H9 (cell line): Measurements from ENCODE around the gene ENOSF1. TPM values are rescaled to one million over a fixed set of nuclear protein-coding genes. Genes with fewer than 3 reads are reported as not detected.
A peak's percentile ranks its signal among the peaks of the same experiment; 100 is the strongest.

Source experiments
- DNase-seq: peaks from one replicate; pipeline ENCODE4 v3.0.0-alpha.2; 2017
- H2AFZ ChIP-seq: one replicate; pipeline ENCODE4 v1.6.1; 2013; ENCODE audit warnings: mild to moderate bottlenecking, low read length, control low read depth, moderate library complexity
- H2AK5ac ChIP-seq: 2 replicates; pipeline ENCODE4 v1.6.1; 2013; ENCODE audit warnings: low read length, control low read depth, mixed read lengths; ENCODE audit not compliant: insufficient read length
- H2BK120ac ChIP-seq: one replicate; pipeline ENCODE4 v1.6.1; 2013; ENCODE audit warnings: low read depth, mild to moderate bottlenecking, low read length, control low read depth, inconsistent platforms; ENCODE audit not compliant: poor library complexity, severe bottlenecking
- H2BK12ac ChIP-seq: 2 replicates; pipeline ENCODE4 v1.6.1; 2013; ENCODE audit warnings: low read length, control low read depth, mixed read lengths, low read depth; ENCODE audit not compliant: insufficient read length
- H2BK15ac ChIP-seq: 2 replicates; pipeline ENCODE4 v1.6.1; 2013; ENCODE audit warnings: low read depth, low read length, control low read depth
- H2BK20ac ChIP-seq: one replicate; pipeline ENCODE4 v1.6.1; 2013; ENCODE audit warnings: low read depth, mild to moderate bottlenecking, low read length, control low read depth, inconsistent platforms; ENCODE audit not compliant: poor library complexity, severe bottlenecking
- H2BK5ac ChIP-seq: 2 replicates; pipeline ENCODE4 v1.6.1; 2013; ENCODE audit warnings: low read length, control low read depth, mixed read lengths; ENCODE audit not compliant: insufficient read length
- H3K14ac ChIP-seq: 2 replicates; pipeline ENCODE4 v1.6.1; 2013; ENCODE audit warnings: low read length, control low read depth; ENCODE audit not compliant: insufficient read depth
- H3K18ac ChIP-seq: 2 replicates; pipeline ENCODE4 v1.6.1; 2013; ENCODE audit warnings: low read depth, mild to moderate bottlenecking, mixed read lengths, low read length, control low read depth; ENCODE audit not compliant: insufficient read length
- H3K23ac ChIP-seq: 2 replicates; pipeline ENCODE4 v1.6.1; 2013; ENCODE audit warnings: low read length, control low read depth, mixed read lengths, low read depth; ENCODE audit not compliant: insufficient read length
- H3K23me2 ChIP-seq: 2 replicates; pipeline ENCODE4 v1.6.1; 2013; ENCODE audit warnings: low read depth, mild to moderate bottlenecking, mixed read lengths, low read length, control low read depth; ENCODE audit not compliant: insufficient read length, poor library complexity, severe bottlenecking
- H3K27ac ChIP-seq: 2 replicates; pipeline ENCODE4 v1.5.1; 2013; ENCODE audit warnings: low read length, control low read depth, mixed read lengths, low read depth; ENCODE audit not compliant: insufficient read length
- H3K27me3 ChIP-seq: 2 replicates; pipeline ENCODE4 v1.6.1; 2013; ENCODE audit warnings: low read length, control low read depth, inconsistent platforms; ENCODE audit not compliant: insufficient read depth
- H3K4ac ChIP-seq: 2 replicates; pipeline ENCODE4 v1.6.1; 2013; ENCODE audit warnings: low read depth, mild to moderate bottlenecking, control low read depth, inconsistent platforms, low read length, moderate library complexity
- H3K4me1 ChIP-seq: 2 replicates; pipeline ENCODE4 v1.6.1; 2013; ENCODE audit warnings: low read length, control low read depth, inconsistent platforms; ENCODE audit not compliant: insufficient read depth
- H3K4me2 ChIP-seq: 2 replicates; pipeline ENCODE4 v1.6.1; 2013; ENCODE audit warnings: low read length, control low read depth, mixed read lengths; ENCODE audit not compliant: insufficient read length, insufficient read depth
- H3K56ac ChIP-seq: 2 replicates; pipeline ENCODE4 v1.6.1; 2013; ENCODE audit warnings: low read depth, mild to moderate bottlenecking, mixed read lengths, low read length, control low read depth; ENCODE audit not compliant: insufficient read length
- H3K79me1 ChIP-seq: 2 replicates; pipeline ENCODE4 v1.6.1; 2013; ENCODE audit warnings: low read depth, mild to moderate bottlenecking, moderate library complexity, low read length, control low read depth, inconsistent platforms; ENCODE audit not compliant: insufficient read depth, poor library complexity, severe bottlenecking
- H3K79me2 ChIP-seq: 2 replicates; pipeline ENCODE4 v1.6.1; 2013; ENCODE audit warnings: low read length, control low read depth, inconsistent platforms; ENCODE audit not compliant: insufficient read depth
- H3K9ac ChIP-seq: 2 replicates; pipeline ENCODE4 v1.6.1; 2013; ENCODE audit warnings: low read length, control low read depth, mixed read lengths; ENCODE audit not compliant: insufficient read length; ENCODE audit errors: extremely low read depth
- H3K9me3 ChIP-seq: one replicate; pipeline ENCODE4 v1.6.1; 2013; ENCODE audit warnings: low read depth, low read length, inconsistent platforms; ENCODE audit not compliant: control insufficient read depth
- H3T11ph ChIP-seq: one replicate; pipeline ENCODE4 v1.6.1; 2013; ENCODE audit warnings: mild to moderate bottlenecking, low read length, control low read depth, inconsistent platforms
- H4K20me1 ChIP-seq: one replicate; pipeline ENCODE4 v1.6.1; 2013; ENCODE audit not compliant: control insufficient read depth, insufficient read length, insufficient read depth
- H4K5ac ChIP-seq: 2 replicates; pipeline ENCODE4 v1.6.1; 2013; ENCODE audit warnings: low read depth, mild to moderate bottlenecking, mixed read lengths, low read length, control low read depth; ENCODE audit not compliant: insufficient read length
- H4K8ac ChIP-seq: replicated peaks from 2 replicates; pipeline ENCODE4 v1.6.1; 2013; ENCODE audit warnings: low read length, control low read depth, mixed read lengths, low read depth; ENCODE audit not compliant: insufficient read length
- H4K91ac ChIP-seq: 2 replicates; pipeline ENCODE4 v1.6.1; 2013; ENCODE audit warnings: low read depth, mild to moderate bottlenecking, moderate library complexity, mixed read lengths, low read length, control low read depth; ENCODE audit not compliant: insufficient read length
- H3K27ac Mint-ChIP-seq, 3 experiments: 2 replicates in 2 of 3; 3 replicates in 1 of 3; pipeline ENCODE4 v1.8.0; 2020 to 2021; ENCODE audit warnings: mixed read lengths in 3 of 3, mild to moderate bottlenecking in 1 of 3, moderate library complexity in 1 of 3
- H3K27me3 Mint-ChIP-seq: 2 replicates; pipeline ENCODE4 v1.8.0; 2021; ENCODE audit warnings: low read depth, mild to moderate bottlenecking, moderate library complexity, mixed read lengths
- H3K36me3 Mint-ChIP-seq, 3 experiments: 2 replicates in 2 of 3; 3 replicates in 1 of 3; pipeline ENCODE4 v1.8.0; 2020 to 2021; ENCODE audit warnings: low read depth in 3 of 3, mixed read lengths in 3 of 3; ENCODE audit not compliant: insufficient read depth in 1 of 3
- H3K4me1 Mint-ChIP-seq, 2 experiments: 2 replicates each; pipeline ENCODE4 v1.8.0; 2020; ENCODE audit warnings: mixed read lengths in 2 of 2
- H3K4me3 Mint-ChIP-seq, 2 experiments: 2 replicates in 1 of 2; 3 replicates in 1 of 2; pipeline ENCODE4 v1.8.0; 2020 to 2021; ENCODE audit warnings: mild to moderate bottlenecking in 2 of 2, mixed read lengths in 2 of 2, moderate library complexity in 1 of 2
- H3K9me3 Mint-ChIP-seq, 2 experiments: 2 replicates in 1 of 2; 3 replicates in 1 of 2; pipeline ENCODE4 v1.8.0; 2020; ENCODE audit warnings: mild to moderate bottlenecking in 2 of 2, mixed read lengths in 2 of 2, moderate library complexity in 1 of 2
- whole genome bisulfite sequencing: extraction: QIAGEN DNeasy Blood & Tissue Kit; methylation state at CpG from one replicate; pipeline ENCODE4 v1.1.7; 2013; ENCODE audit warnings: missing lambda C conversion rate, low lambda C conversion rate, mixed read lengths; ENCODE audit not compliant: insufficient read length; ENCODE audit errors: extremely low coverage; 5-methylcytosine and 5-hydroxymethylcytosine counted together
- total RNA-seq: library from RNA; stranded (reverse); gene quantifications from 2 replicates; pipeline ENCODE4 v1.2.1, GENCODE V29; 2021
- TF ChIP-seq, protein P1 (sequence below): fragments of 200-600 bp; sonication (generic); conservative IDR thresholded peaks from 3 replicates; pipeline ENCODE4 v1.8.0; 2021; ENCODE audit warnings: antibody characterized with exemption, mild to moderate bottlenecking

ENOSF1 gene
- total RNA-seq, 1 experiment from 2014 or later = 40.3 TPM

DNA sequence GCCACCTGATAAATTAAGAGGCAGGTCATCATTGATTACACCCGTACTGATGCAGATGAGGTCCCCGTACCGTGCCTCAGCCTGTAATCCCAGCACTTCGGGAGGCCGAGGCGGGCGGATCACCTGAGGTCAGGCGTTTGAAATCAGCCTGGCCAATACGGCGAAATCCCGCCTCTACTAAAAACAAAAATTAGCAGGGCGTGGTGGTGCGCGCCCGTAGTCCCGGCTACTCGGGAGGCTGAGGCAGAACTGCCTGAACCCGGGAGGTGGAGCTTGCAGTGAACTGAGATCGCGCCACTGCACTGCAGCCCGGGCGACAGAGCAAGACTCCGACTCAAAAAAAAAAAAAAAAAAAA lies 683 bp upstream of the ENOSF1 start:
- H2BK20ac ChIP-seq = no peak overlapping the region
- no peak overlapping the region for H4K8ac ChIP-seq
- peak overlapping the region; percentile 42 for H3K4me2 ChIP-seq
- peak; percentile 42 for DNase-seq
- H2AK5ac ChIP-seq = no peak overlapping the region
- H3K27me3 Mint-ChIP-seq = peaks cover 5% of the 10 kb centered on the region
- no peak overlapping the region for H2BK120ac ChIP-seq
- H3K18ac ChIP-seq = no peak overlapping the region
- peak overlapping the region; percentile 78; the same call in 1 of the 2 replicates for H3K14ac ChIP-seq
- no peak overlapping the region for H3K56ac ChIP-seq
- H3K9me3 Mint-ChIP-seq = peaks cover 3 to 7% of the 10 kb centered on the region in 2 experiments; a peak in 3 of 5 replicates
- H2BK15ac ChIP-seq = no peak overlapping the region
- no peaks in the 10 kb centered on the region for H3K79me2 ChIP-seq
- H3K4me1 Mint-ChIP-seq = peaks cover 6 to 7% of the 10 kb centered on the region in 2 experiments
- H3K4me1 ChIP-seq = 0 out of 2 replicates have a peak, but pooled peaks cover 2% of the 10 kb centered on the region
- no peaks in the 10 kb centered on the region for H3K9me3 ChIP-seq
- H3K4ac ChIP-seq = no peak overlapping the region
- H3K23ac ChIP-seq = no peak overlapping the region
- no CpG with 5 or more reads among the region's 23 CpGs for WGBS
- H3K27me3 ChIP-seq = no peaks in the 10 kb centered on the region
- no peak overlapping the region for H4K91ac ChIP-seq
- H3T11ph ChIP-seq = no peak overlapping the region
- H3K9ac ChIP-seq = no peak overlapping the region
- H3K27ac ChIP-seq = no peak overlapping the region
- H3K23me2 ChIP-seq = peaks cover 8% of the 10 kb centered on the region
- peak overlapping the region; percentile 58 to 64 for H3K4me3 Mint-ChIP-seq
- H3K36me3 Mint-ChIP-seq = peaks cover 4 to 23% (median 10%) of the 10 kb centered on the region in 3 experiments; a peak in 5 of 7 replicates
- peaks cover 3% of the 10 kb centered on the region for H3K79me1 ChIP-seq
- H4K5ac ChIP-seq = no peak overlapping the region
- H4K20me1 ChIP-seq = no peaks in the 10 kb centered on the region
- TF ChIP-seq, protein P1, sequence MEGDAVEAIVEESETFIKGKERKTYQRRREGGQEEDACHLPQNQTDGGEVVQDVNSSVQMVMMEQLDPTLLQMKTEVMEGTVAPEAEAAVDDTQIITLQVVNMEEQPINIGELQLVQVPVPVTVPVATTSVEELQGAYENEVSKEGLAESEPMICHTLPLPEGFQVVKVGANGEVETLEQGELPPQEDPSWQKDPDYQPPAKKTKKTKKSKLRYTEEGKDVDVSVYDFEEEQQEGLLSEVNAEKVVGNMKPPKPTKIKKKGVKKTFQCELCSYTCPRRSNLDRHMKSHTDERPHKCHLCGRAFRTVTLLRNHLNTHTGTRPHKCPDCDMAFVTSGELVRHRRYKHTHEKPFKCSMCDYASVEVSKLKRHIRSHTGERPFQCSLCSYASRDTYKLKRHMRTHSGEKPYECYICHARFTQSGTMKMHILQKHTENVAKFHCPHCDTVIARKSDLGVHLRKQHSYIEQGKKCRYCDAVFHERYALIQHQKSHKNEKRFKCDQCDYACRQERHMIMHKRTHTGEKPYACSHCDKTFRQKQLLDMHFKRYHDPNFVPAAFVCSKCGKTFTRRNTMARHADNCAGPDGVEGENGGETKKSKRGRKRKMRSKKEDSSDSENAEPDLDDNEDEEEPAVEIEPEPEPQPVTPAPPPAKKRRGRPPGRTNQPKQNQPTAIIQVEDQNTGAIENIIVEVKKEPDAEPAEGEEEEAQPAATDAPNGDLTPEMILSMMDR = no peak
- no peak overlapping the region for H2BK5ac ChIP-seq
- no peak overlapping the region for H2BK12ac ChIP-seq
- no peak overlapping the region for H3K27ac Mint-ChIP-seq
- H2AFZ ChIP-seq = no peak overlapping the region
